C4-2B (cell line): ENCODE measurements around the gene GALK1.
A peak's percentile ranks its signal among the peaks of the same experiment; 100 is the strongest.

Source experiments
- H3K27ac ChIP-seq: fragments of 450-650 bp; 2 replicates; pipeline ENCODE4 v1.5.1; 2017
- ZFX ChIP-seq: fragments of 450-650 bp; IDR thresholded peaks from 2 replicates; pipeline ENCODE4 v1.6.1; 2017
- TF ChIP-seq, protein P1 (sequence below): fragments of 450-650 bp; conservative IDR thresholded peaks from 2 replicates; pipeline ENCODE4 v1.5.1; 2017; ENCODE audit warnings: mild to moderate bottlenecking

The GALK1 gene

DNA sequence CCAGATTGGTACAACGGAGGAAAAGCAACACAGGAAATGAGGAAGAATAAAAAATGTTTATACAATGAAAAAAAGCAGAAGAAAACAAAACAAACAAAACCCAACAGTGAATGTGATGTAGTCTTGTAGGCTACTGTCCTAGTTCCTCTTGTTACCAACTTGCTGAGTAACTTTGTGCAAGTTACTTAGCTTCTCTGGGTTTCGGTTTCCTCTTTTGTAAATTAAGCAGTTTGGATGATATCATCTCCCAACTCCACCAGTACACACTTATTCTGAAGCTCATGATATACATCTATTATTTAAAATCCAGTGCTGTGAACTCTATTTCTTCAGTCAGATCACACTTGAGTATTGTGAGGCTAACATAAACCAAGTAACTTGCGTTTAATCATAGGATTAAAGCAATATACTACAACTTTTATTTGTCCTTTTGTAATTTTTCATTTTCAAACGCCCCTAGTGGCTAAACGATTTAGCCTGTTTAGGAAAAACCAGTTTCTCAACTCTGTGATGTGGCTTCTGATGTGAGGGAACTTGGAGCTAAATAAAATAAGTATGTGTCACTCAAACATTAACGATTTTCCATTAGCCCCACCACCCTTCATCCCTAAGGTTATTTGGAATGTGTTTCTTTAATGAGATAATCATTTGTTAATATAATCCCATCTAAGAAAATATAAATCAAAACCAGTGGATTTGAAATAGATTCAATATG lies 18.2 kb upstream of the GALK1 start:
- TF ChIP-seq, protein P1, sequence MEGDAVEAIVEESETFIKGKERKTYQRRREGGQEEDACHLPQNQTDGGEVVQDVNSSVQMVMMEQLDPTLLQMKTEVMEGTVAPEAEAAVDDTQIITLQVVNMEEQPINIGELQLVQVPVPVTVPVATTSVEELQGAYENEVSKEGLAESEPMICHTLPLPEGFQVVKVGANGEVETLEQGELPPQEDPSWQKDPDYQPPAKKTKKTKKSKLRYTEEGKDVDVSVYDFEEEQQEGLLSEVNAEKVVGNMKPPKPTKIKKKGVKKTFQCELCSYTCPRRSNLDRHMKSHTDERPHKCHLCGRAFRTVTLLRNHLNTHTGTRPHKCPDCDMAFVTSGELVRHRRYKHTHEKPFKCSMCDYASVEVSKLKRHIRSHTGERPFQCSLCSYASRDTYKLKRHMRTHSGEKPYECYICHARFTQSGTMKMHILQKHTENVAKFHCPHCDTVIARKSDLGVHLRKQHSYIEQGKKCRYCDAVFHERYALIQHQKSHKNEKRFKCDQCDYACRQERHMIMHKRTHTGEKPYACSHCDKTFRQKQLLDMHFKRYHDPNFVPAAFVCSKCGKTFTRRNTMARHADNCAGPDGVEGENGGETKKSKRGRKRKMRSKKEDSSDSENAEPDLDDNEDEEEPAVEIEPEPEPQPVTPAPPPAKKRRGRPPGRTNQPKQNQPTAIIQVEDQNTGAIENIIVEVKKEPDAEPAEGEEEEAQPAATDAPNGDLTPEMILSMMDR: peak; percentile 90
- TF ChIP-seq ZFX: no peak
- peak overlapping the region; percentile 93 for H3K27ac ChIP-seq

DNA sequence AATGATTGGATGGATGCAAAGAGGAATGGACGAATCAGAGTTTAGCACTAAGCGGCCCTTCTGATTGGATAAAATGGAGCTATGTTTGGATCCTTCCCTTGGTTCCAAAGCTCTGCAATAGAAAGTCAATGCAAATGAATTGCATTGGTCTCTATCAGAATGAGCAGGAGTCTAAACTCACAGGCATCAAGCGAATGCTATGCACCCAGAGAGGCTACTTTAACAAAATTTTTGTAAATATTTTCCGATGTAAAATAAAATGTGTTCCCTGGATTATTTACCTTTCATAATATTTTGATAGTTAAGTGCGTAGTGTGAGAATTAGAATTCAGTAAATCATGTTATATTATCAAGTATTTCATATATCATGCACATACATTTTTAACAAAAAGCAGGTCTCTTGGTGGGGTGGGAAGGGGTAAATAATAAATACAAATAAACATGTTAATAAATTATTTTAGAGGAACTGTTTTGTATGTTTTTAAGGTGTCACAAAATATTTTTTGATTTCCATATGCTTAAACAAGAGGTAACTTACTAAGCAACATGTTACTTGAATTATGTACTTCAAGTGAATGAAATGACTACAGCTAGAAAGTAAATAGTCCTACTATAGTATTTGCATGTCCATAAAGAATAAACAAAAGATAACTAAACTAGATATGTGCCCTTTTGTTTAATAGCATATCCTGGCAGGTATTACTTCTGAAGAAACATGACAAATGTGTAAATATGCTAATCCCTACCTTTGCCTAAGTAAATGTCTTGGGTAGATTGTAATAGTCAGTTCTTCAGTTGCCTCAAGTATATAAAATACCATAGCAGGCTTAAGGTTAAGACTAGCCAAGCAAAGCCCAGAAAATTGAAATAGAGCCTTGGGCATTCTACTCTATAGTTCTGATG lies 15.2 kb upstream of the GALK1 start:
- TF ChIP-seq, protein P1: no peak
- TF ChIP-seq ZFX: no peak
- peak overlapping the region; percentile 97 for H3K27ac ChIP-seq

DNA sequence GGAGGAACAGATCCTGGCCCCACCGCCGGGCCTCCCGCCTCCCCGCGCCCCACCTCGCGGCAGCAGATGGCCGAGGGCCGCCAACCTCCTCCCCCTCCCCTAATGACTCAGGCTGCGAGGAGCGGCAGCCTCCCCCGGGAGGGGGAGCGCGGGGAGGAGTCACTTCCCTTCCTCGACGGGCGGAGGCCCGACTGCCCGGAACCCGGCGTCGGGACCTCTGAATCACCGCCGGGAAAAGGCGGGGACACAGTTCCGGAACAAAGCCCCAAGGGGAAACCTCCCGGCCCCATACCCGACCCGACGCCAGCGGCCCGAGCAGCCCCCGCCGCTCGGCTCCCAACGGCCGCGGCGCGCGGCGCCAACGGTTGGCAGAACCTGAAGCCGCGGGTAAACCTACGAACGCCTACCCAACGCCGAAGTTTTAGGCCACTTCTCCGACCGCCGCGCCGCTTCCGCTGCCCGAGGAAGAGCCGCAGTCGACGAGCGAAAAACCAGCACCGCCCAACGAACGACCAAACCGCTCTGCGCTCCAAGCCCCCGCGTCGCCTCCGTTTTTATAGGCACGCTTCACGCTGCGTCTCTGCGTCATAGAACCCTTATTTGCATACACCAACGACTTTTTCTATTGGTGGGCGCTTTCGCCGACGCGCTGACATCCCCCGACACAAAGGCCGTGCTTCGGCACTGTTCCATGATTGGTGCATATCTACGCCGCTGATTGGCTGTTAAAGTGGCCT lies 14.4 kb upstream of the GALK1 start:
- TF ChIP-seq ZFX: peak; percentile 60; the same call in 1 of the 2 replicates
- TF ChIP-seq, protein P1: peak; percentile 63
- peak overlapping the region; percentile 97 for H3K27ac ChIP-seq

DNA sequence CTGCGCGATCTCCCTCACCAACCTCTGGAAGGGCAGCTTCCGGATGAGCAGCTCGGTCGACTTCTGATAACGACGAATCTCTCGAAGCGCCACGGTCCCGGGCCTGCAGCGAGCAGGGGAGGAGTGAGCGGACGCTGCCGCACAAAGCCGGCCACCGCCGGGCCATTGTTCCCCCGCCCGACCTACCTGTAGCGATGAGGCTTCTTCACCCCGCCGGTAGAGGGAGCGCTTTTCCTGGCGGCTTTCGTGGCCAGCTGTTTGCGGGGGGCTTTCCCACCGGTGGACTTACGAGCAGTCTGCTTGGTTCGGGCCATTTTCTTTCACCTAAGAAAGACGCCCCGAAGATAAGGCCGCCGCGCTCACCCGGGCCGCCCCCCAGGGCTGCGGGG lies 13.9 kb upstream of the GALK1 start:
- TF ChIP-seq, protein P1: peak; percentile 83
- TF ChIP-seq ZFX: no peak
- peak overlapping the region; percentile 97 for H3K27ac ChIP-seq

DNA sequence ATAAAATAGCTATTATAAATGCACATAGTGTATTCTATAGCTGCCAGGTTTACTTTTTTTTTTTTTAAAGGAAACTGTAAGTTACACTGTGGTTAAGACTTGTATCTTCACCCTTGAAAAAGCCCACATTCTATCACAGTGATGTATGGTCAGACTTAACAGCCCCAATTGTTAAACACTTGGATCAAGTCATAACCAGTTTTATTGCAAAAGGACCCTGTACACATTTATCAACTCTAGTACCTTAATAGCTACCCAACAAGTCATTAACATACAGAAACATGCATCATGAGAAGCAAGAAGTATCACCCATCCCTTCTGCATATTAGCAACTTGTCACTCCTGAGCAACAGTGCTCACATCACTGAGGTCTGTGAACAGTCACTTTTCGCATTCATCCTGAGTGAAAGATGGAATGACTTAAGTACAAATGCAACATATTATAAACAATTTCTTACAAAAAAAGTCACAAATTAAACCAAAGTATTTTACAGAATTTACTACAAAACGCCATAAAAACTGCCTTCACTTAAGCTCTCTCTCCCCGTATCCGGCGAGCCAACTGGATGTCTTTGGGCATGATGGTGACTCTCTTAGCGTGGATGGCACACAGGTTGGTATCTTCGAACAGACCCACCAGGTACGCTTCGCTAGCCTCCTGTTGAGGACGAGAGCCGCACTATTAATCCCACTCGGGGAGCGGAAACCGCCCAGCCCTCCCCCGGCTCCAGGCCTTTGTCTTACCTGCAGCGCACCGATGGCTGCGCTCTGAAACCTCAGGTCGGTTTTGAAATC lies 13.3 kb upstream of the GALK1 start:
- H3K27ac ChIP-seq: peak overlapping the region; percentile 97

DNA sequence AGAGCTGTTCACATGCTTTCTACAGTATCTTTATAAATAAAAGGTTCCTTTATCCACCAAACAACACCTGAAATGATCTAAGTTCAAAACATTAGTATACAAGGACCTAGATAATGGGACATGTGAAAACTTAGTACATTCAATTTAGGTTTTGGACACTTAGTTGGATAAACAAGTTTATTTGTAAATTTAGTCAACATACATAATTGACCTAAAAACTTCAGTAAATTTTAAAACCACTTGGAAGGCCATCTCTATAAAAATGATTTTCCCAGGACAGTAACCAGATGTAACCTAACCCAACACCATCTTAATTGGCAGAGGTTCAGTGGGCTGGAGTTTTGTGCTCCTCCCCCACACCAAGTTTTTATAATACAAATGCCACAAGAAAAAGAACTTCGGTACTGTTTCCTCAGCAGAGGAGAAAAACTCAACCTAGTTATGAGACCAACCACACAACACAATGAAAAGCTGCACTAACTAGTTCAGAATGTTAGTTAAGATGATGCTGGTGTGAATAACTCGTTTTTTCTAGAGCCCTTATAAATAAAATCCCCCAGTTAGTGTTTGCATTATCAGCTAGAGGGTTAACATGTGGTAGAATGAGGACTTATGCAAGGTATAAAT lies 12.4 kb upstream of the GALK1 start:
- H3K27ac ChIP-seq: no peak overlapping the region; the same call in 1 of the 2 replicates
- TF ChIP-seq ZFX: no peak

DNA sequence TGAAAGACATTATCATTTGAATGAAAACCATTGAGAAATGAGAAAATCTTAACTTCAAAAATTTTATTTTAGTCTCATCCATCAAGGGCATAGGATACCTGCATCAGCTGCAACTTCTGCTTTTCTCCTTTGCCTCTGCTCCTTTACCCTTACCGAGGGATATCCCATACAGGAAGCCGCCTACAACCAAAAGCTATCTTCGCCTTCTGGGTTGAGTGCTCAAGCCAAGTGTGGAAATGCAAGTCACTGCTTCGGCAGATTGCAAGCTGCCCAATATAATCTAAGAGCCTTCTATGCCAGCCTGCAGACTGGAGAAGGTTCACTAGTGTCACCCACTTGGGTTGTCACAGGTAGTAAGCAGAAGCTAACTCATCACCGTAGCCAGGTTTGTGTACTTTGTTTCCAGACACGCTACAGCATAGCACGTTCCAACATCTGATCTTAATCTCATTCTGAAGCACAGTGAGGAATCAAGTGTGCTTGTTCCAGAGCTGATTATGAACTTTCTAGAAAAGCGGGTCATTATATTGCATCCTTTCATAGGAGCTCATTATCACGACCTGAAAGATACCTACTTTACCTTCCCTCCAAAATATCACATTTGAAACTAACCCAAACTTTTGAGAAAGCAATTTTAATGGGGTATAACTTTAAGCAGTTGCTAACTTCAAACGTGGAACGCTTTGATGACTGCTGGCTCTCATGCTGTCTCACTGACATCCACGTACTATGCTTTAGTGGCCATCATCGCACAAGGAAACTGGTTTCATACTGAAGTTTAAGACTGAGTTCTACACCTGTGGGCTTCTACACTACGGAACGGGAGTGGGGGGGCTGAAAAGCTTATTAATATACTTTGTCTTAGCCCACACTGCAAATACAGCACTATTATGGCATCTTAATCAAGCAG lies 11.6 kb upstream of the GALK1 start:
- peak overlapping the region; percentile 22; the same call in 1 of the 2 replicates for H3K27ac ChIP-seq
- TF ChIP-seq, protein P1: no peak
- TF ChIP-seq ZFX: no peak
